Neural cell (in vitro differentiated cells): ENCODE data around the gene CXXC4.

Experiments used
- CTCF ChIP-seq: fragments of 450-650 bp; IDR thresholded peaks from 2 replicates; pipeline ENCODE4 v1.5.1; 2014; ENCODE audit warnings: antibody characterized with exemption, mild to moderate bottlenecking, moderate library complexity; ENCODE audit not compliant: poor library complexity, severe bottlenecking
- EP300 ChIP-seq: fragments of 450-650 bp; conservative IDR thresholded peaks from 2 replicates; pipeline ENCODE4 v1.6.1; 2014; ENCODE audit warnings: antibody characterized with exemption, mild to moderate bottlenecking, moderate library complexity; ENCODE audit not compliant: poor library complexity, severe bottlenecking
- EZH2 ChIP-seq: fragments of 200-600, 300-800 bp; shearing (Covaris generic), sonication (generic); IDR thresholded peaks from 2 replicates; pipeline ENCODE4 v1.6.1; 2014; ENCODE audit warnings: antibody characterized with exemption, low read length, borderline replicate concordance, mild to moderate bottlenecking; ENCODE audit not compliant: insufficient read depth, poor library complexity, severe bottlenecking
- MXI1 ChIP-seq: fragments of 450-650 bp; conservative IDR thresholded peaks from 2 replicates; pipeline ENCODE4 v1.6.1; 2014; ENCODE audit warnings: antibody characterized with exemption, mild to moderate bottlenecking; ENCODE audit not compliant: poor library complexity, severe bottlenecking
- POLR2AphosphoS5 ChIP-seq: IDR thresholded peaks from 2 replicates; pipeline ENCODE4 v1.6.1; 2012
- RAD21 ChIP-seq: fragments of 450-650 bp; conservative IDR thresholded peaks from 2 replicates; pipeline ENCODE4 v1.6.1; 2014; ENCODE audit warnings: antibody characterized with exemption, mild to moderate bottlenecking, moderate library complexity
- REST ChIP-seq: IDR thresholded peaks from 2 replicates; pipeline ENCODE4 v1.6.1; 2012; ENCODE audit warnings: borderline replicate concordance
- SMC3 ChIP-seq: fragments of 450-650 bp; conservative IDR thresholded peaks from 2 replicates; pipeline ENCODE4 v1.6.1; 2014; ENCODE audit warnings: antibody characterized with exemption, mild to moderate bottlenecking, moderate library complexity; ENCODE audit not compliant: poor library complexity
- TAF1 ChIP-seq: IDR thresholded peaks from 2 replicates; pipeline ENCODE4 v1.6.1; 2012; ENCODE audit warnings: low read depth

GRCh38 chr4:104494185-104494584 is 509 bp downstream of the CXXC4 start:
- TF ChIP-seq CTCF (no peak), POLR2AphosphoS5 (no peak), REST (peak; percentile 10), EP300 (no peak), EZH2 (no peak), MXI1 (no peak), SMC3 (no peak), RAD21 (peak; percentile 17), TAF1 (no peak)
